ENCODE results near the gene SAFB.

Gene SAFB

DNA sequence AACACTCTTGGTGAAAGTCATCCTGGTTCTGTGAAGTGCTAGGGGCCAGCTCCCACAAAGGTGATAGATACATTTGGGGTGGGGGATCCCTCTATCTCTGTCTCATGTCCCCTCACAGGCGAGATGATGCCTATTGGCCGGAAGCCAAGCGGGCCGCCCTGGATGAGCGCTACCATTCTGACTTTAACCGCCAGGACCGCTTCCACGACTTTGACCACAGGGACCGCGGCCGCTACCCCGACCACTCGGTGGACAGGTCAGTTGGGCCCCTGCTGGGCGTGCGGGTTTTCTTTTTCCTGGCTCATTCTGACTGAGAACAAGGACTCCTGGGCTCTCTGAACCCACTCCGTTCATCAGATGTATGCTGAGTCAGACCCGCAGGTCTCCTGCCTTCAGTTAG lies 41.0 kb downstream of the SAFB start:
- no peak for DNase-seq
- H3K36me3 ChIP-seq = peaks cover 90 to 100% (median 95%) of the 10 kb centered on the region in 3 donors
- intact Hi-C loops (cut with DNase I; ENCODE audit: low total_unique reads) = no loop called here
- H3K9me3 ChIP-seq = no peaks in the 10 kb centered on the region
- TF ChIP-seq, protein P1, sequence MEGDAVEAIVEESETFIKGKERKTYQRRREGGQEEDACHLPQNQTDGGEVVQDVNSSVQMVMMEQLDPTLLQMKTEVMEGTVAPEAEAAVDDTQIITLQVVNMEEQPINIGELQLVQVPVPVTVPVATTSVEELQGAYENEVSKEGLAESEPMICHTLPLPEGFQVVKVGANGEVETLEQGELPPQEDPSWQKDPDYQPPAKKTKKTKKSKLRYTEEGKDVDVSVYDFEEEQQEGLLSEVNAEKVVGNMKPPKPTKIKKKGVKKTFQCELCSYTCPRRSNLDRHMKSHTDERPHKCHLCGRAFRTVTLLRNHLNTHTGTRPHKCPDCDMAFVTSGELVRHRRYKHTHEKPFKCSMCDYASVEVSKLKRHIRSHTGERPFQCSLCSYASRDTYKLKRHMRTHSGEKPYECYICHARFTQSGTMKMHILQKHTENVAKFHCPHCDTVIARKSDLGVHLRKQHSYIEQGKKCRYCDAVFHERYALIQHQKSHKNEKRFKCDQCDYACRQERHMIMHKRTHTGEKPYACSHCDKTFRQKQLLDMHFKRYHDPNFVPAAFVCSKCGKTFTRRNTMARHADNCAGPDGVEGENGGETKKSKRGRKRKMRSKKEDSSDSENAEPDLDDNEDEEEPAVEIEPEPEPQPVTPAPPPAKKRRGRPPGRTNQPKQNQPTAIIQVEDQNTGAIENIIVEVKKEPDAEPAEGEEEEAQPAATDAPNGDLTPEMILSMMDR (IDR thresholded peaks at IDR 0.05) = no peak
- no peak overlapping the region for H3K27ac ChIP-seq
- H3K4me3 ChIP-seq = no peak overlapping the region
- H3K27me3 ChIP-seq = no peaks in the 10 kb centered on the region
- H3K4me1 ChIP-seq = no peaks in the 10 kb centered on the region

DNA sequence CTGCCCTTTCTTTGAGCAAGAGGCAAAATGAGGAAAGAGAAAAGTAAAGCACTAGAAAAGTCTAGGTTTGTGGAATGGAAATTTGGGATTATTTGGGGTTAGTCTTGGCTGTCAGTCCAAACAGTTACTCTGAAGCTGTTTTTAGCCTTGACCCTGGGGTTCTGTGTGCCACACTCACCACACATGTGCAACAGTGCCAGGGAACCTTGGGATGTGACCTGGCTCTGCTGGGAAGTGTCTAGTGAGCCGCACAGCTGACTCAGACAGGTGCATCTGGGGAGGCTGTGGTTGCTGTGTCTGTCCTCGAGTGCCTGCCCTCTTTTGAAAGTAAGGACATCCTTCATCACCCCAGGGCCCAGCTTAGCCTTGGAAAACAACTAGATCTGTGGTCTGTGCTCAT lies 41.6 kb downstream of the SAFB start:
- TF ChIP-seq, protein P1 (IDR thresholded peaks at IDR 0.05) = no peak
- Histone ChIP-seq H3K36me3 (peaks cover 90 to 100% (median 95%) of the 10 kb centered on the region in 3 donors), H3K27me3 (no peaks in the 10 kb centered on the region), H3K4me1 (no peaks in the 10 kb centered on the region), H3K27ac (no peak overlapping the region), H3K9me3 (no peaks in the 10 kb centered on the region), H3K4me3 (no peak overlapping the region)
- intact Hi-C loops (cut with DNase I; ENCODE audit: low total_unique reads) = no loop called here
- DNase-seq = no peak

DNA sequence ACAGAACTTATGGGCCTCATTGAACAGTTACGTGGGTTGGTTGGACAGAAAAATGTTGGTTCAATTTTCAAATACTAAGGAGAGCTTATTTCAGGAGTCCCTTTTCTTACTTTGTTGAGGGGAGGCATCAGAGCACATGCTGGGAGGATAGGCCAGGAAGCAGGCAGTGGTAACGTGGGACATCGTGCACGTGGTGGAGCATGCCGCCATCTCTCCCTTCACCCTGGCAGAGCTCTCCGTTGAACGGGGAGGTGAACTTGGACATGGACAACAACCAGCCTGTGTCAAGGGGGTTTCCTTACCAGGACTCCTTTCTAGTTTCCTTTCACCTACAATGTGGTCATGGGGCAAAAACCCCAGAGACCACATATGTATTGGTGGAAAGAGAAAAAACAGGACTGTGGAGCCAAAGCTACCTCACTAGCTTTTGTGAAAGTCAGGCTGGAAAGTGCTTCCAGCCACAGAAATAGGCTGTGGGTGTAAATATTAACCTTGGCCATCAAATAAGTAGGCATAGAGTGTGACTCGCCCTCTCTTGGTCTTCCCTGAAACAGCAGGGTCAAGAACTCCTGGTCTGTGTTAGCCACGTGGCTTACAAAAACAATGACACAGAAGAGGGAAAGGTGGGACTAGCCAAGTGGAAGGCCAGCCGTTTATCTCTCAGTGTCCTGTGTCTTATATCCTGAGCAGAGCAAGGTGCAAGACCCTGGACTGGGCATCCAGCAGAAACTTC lies 43.1 kb downstream of the SAFB start:
- DNase-seq = no peak
- Histone ChIP-seq H3K4me1 (no peaks in the 10 kb centered on the region), H3K27ac (no peak overlapping the region), H3K36me3 (peaks cover 84 to 96% (median 85%) of the 10 kb centered on the region in 3 donors), H3K9me3 (no peaks in the 10 kb centered on the region), H3K27me3 (no peaks in the 10 kb centered on the region), H3K4me3 (no peak overlapping the region)
- TF ChIP-seq, protein P1 (IDR thresholded peaks at IDR 0.05) = no peak
- intact Hi-C loops (cut with DNase I; ENCODE audit: low total_unique reads) = no loop called here

DNA sequence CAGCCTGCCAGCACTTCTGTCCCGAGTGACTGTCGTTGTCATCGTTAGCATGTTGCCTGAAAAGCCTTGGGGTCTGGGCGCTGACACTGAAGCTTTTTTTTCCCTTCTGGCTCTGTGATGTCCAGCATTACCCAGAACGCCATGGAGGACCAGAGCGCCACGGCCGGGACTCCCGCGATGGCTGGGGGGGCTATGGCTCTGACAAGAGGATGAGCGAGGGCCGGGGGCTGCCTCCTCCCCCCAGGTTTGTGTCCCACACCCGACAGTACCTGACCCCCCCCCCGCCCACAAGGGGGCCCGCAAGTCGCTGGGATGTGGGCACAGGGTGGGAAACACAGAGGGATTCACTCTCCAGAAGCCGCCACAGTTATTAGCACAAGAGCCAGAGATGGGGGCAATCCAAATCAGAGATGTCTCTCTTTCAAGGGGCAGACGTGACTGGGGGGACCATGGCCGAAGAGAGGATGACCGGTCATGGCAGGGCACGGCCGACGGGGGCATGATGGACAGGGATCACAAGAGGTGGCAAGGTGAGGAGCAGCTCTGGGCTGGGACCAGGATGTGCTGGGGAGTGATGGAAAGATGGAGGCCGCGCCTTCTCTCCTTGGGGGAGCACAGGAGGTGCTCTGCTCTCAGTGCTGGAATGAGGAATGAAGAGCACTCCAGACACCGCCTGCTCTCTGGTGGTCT lies 44.2 kb downstream of the SAFB start:
- Histone ChIP-seq H3K9me3 (no peaks in the 10 kb centered on the region), H3K27ac (no peak overlapping the region), H3K36me3 (peaks cover 74 to 89% (median 77%) of the 10 kb centered on the region in 3 donors), H3K4me3 (no peak overlapping the region), H3K27me3 (no peaks in the 10 kb centered on the region), H3K4me1 (no peaks in the 10 kb centered on the region)
- TF ChIP-seq, protein P1 (IDR thresholded peaks at IDR 0.05) = no peak
- intact Hi-C loops (cut with DNase I; ENCODE audit: low total_unique reads) = no loop called here
- DNase-seq = no peak

DNA sequence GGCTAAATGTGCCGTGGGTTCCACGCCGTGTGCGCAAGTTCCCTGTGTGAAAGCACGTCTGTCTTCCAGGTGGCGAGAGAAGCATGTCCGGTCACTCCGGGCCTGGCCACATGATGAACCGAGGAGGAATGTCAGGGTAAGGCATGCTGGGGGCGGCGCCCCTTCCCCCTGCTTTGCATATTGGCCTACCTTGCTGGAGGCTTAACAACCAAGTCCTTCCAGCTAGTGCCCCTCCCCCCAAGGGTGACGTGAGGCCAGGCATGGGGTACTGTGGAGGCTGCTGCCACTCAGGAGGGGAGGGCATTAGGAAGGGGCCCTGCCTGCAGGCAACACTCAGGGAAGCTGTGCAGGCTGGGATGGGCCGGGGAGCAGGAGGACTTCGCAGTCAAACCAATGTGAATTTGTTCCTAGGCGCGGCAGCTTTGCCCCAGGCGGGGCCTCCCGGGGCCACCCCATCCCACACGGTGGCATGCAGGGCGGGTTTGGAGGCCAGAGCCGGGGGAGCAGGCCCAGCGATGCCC lies 44.9 kb downstream of the SAFB start:
- Histone ChIP-seq H3K4me3 (no peak overlapping the region), H3K27ac (no peak overlapping the region), H3K36me3 (peaks cover 67 to 87% (median 70%) of the 10 kb centered on the region in 3 donors), H3K9me3 (no peaks in the 10 kb centered on the region), H3K4me1 (no peaks in the 10 kb centered on the region), H3K27me3 (no peaks in the 10 kb centered on the region)
- TF ChIP-seq, protein P1 (IDR thresholded peaks at IDR 0.05) = no peak
- no peak for DNase-seq
- intact Hi-C loops (cut with DNase I; ENCODE audit: low total_unique reads) = no loop called here
